ENCODE measurements around the gene ROBO2. TPM values are rescaled to one million over a fixed set of nuclear protein-coding genes. Genes with fewer than 3 reads are reported as not detected.

The ROBO2 gene
- total RNA-seq, 2 donors from 2014 or later: 2.5 to 2.9 TPM

GRCh38 chr3:77186319-77186718 is 146.4 kb downstream of the ROBO2 start:
- Mint-ChIP-seq H3K4me1 (peaks cover 3% of the 10 kb centered on the region), H3K27ac (no peak overlapping the region), H3K36me3 (ENCODE audit: low read depth) (no peaks in the 10 kb centered on the region), H3K4me3 (no peak overlapping the region), H3K9me3 (no peaks in the 10 kb centered on the region), H3K27me3 (ENCODE audit: insufficient read depth) (no peaks in the 10 kb centered on the region)
- TF ChIP-seq CTCF (conservative IDR thresholded peaks at IDR 0.05): no peak
- no peaks in the 10 kb centered on the region for H3K36me3 ChIP-seq (ENCODE audit: control insufficient read depth, insufficient read depth, low read length)
- no peak overlapping the region for H3K4me3 ChIP-seq (ENCODE audit: low read length)
- no peak for DNase-seq
- H3K9ac ChIP-seq (ENCODE audit: extremely low read depth, low read length, poor library complexity, severe bottlenecking): no peak overlapping the region
- H3K4me1 ChIP-seq (ENCODE audit: control insufficient read depth, insufficient read depth, low read length): no peaks in the 10 kb centered on the region
- WGBS, 2 experiments (ENCODE audit: insufficient coverage in 1 of 2, insufficient read length in 1 of 2): 33 to 71% methylated on average over 1 of the region's 1 CpG
- H3K27ac ChIP-seq (ENCODE audit: low read depth, low read length): no peak overlapping the region
- H3K27me3 ChIP-seq (ENCODE audit: control insufficient read depth, insufficient read depth, low read length, poor library complexity, severe bottlenecking): no peaks in the 10 kb centered on the region
- no peaks in the 10 kb centered on the region for H3K9me3 ChIP-seq (ENCODE audit: control insufficient read depth, low read length)

GRCh38 chr3:77186728-77187127 is 146.8 kb downstream of the ROBO2 start:
- H3K27me3 Mint-ChIP-seq (ENCODE audit: insufficient read depth): no peaks in the 10 kb centered on the region
- Histone ChIP-seq H3K4me1 (ENCODE audit: control insufficient read depth, insufficient read depth, low read length) (no peaks in the 10 kb centered on the region), H3K9ac (ENCODE audit: extremely low read depth, low read length, poor library complexity, severe bottlenecking) (no peak overlapping the region), H3K27me3 (ENCODE audit: control insufficient read depth, insufficient read depth, low read length, poor library complexity, severe bottlenecking) (no peaks in the 10 kb centered on the region), H3K27ac (ENCODE audit: low read depth, low read length) (no peak overlapping the region), H3K36me3 (ENCODE audit: control insufficient read depth, insufficient read depth, low read length) (no peaks in the 10 kb centered on the region), H3K4me3 (ENCODE audit: low read length) (no peak overlapping the region), H3K9me3 (ENCODE audit: control insufficient read depth, low read length) (no peaks in the 10 kb centered on the region)
- H3K36me3 Mint-ChIP-seq (ENCODE audit: low read depth): no peaks in the 10 kb centered on the region
- no peak overlapping the region for H3K27ac Mint-ChIP-seq
- no peak for TF ChIP-seq CTCF (conservative IDR thresholded peaks at IDR 0.05)
- H3K9me3 Mint-ChIP-seq: no peaks in the 10 kb centered on the region
- 87 to 100% methylated on average over 2 to 4 of the region's 4 CpGs for WGBS, 2 experiments (ENCODE audit: insufficient coverage in 1 of 2, insufficient read length in 1 of 2)
- no peak overlapping the region for H3K4me3 Mint-ChIP-seq
- no peak for DNase-seq
- H3K4me1 Mint-ChIP-seq: peaks cover 7% of the 10 kb centered on the region

DNA sequence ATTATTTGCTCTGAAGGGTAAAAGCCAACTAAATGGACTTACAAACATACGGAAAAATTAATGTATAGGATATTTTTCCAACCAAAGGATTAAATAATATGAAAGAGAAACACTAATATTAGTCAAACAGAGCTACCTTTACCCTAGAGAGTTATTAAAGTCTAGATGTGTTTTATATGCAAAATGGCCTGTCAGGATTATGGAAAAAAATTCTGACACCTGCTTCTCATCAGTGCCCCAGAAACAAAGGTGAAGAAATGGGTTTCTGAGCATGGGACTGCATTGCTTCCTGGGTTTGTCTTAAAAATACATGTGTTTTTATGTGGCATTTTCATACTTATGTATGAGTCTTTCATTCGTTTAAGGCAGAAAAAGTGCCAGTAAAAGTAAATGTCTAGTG is 148.3 kb downstream of the ROBO2 start:
- 78% methylated on average over 1 of the region's 2 CpGs; no CpG with 5 or more reads in 1 of the 2 experiments for WGBS, 2 experiments (ENCODE audit: insufficient coverage in 1 of 2, insufficient read length in 1 of 2)
- no peaks in the 10 kb centered on the region for H3K27me3 ChIP-seq (ENCODE audit: control insufficient read depth, insufficient read depth, low read length, poor library complexity, severe bottlenecking)
- Mint-ChIP-seq H3K27me3 (ENCODE audit: insufficient read depth) (no peaks in the 10 kb centered on the region), H3K9me3 (no peaks in the 10 kb centered on the region), H3K27ac (no peak overlapping the region), H3K4me3 (no peak overlapping the region), H3K4me1 (peaks cover 9% of the 10 kb centered on the region), H3K36me3 (ENCODE audit: low read depth) (no peaks in the 10 kb centered on the region)
- TF ChIP-seq CTCF (conservative IDR thresholded peaks at IDR 0.05): no peak
- no peak overlapping the region for H3K27ac ChIP-seq (ENCODE audit: low read depth, low read length)
- no peaks in the 10 kb centered on the region for H3K9me3 ChIP-seq (ENCODE audit: control insufficient read depth, low read length)
- no peak for DNase-seq
- H3K4me3 ChIP-seq (ENCODE audit: low read length): no peak overlapping the region
- H3K4me1 ChIP-seq (ENCODE audit: control insufficient read depth, insufficient read depth, low read length): no peaks in the 10 kb centered on the region
- no peak overlapping the region for H3K9ac ChIP-seq (ENCODE audit: extremely low read depth, low read length, poor library complexity, severe bottlenecking)
- H3K36me3 ChIP-seq (ENCODE audit: control insufficient read depth, insufficient read depth, low read length): no peaks in the 10 kb centered on the region
